Sigmoid colon (tissue), 7 donors: ENCODE measurements around the gene ZNF532. TPM values are rescaled to one million over a fixed set of nuclear protein-coding genes. Genes with fewer than 3 reads are reported as not detected.

ENCODE experiments used
- DNase-seq: peaks from one replicate; pipeline ENCODE4 v3.0.0-alpha.2; 2019
- H3K27ac ChIP-seq, 4 donors: fragments of 200-600 bp; sonication (generic); one replicate each; pipeline ENCODE4 v1.5.1; 2016 to 2019; ENCODE audit warnings: mild to moderate bottlenecking in 1 of 4
- H3K27me3 ChIP-seq, 3 donors: fragments of 200-600 bp; sonication (generic); one replicate each; pipeline ENCODE4 v1.5.1; 2019; ENCODE audit warnings: mild to moderate bottlenecking in 1 of 3
- H3K36me3 ChIP-seq, 4 donors: fragments of 200-600 bp; sonication (generic); one replicate each; pipeline ENCODE4 v1.5.1; 2016 to 2019
- H3K4me1 ChIP-seq, 4 donors: fragments of 200-600 bp; sonication (generic); one replicate each; pipeline ENCODE4 v1.5.1; 2017 to 2019
- H3K4me3 ChIP-seq, 4 donors: fragments of 200-600 bp; sonication (generic); one replicate each; pipeline ENCODE4 v1.5.1; 2017 to 2019; ENCODE audit warnings: mild to moderate bottlenecking in 2 of 4, moderate library complexity in 1 of 4
- H3K9me3 ChIP-seq, 4 donors: fragments of 200-600 bp in 3 of 4; sonication (generic) in 3 of 4; one replicate each; pipeline versions ENCODE4 v1.5.1 to v1.6.1; 2013 to 2019
- CTCF ChIP-seq, 4 experiments: fragments of 450-650 bp in 3 of 4; fragments of 200-600 bp in 1 of 4; IDR thresholded peaks; one replicate each; pipeline ENCODE4 v1.5.1; 2016 to 2019; ENCODE audit warnings: antibody characterized with exemption in 4 of 4, mild to moderate bottlenecking in 3 of 4, moderate library complexity in 2 of 4
- EP300 ChIP-seq, 4 donors: sonication (generic); formaldehyde crosslinking; IDR thresholded peaks; one replicate each; pipeline ENCODE4 v1.6.1; 2017; ENCODE audit warnings: antibody characterized with exemption in 4 of 4
- POLR2A ChIP-seq, 2 donors: fragments of 450-650 bp; IDR thresholded peaks; one replicate each; pipeline ENCODE4 v1.6.1; 2016; ENCODE audit warnings: antibody characterized with exemption in 2 of 2, mild to moderate bottlenecking in 2 of 2, moderate library complexity in 2 of 2
- POLR2AphosphoS5 ChIP-seq, 4 donors: sonication (generic); formaldehyde crosslinking; IDR thresholded peaks; one replicate each; pipeline ENCODE4 v1.6.1; 2017; ENCODE audit warnings: antibody characterized with exemption in 4 of 4
- WGBS, 2 donors: extraction: QIAGEN DNeasy Blood & Tissue Kit; methylation state at CpG; one replicate each; pipeline ENCODE4 v1.1.7; 2013; 5-methylcytosine and 5-hydroxymethylcytosine counted together
- intact Hi-C: fragments of 100-400 bp; cut with DNase I; formaldehyde crosslinking; loops from one replicate; pipeline ENCODE4 v1.15.1; 2023
- polyA plus RNA-seq, 3 donors: library from polyadenylated mRNA; stranded (reverse); fragments of 200-250 nt; gene quantifications; one replicate each; pipeline ENCODE4 v1.2.3, GENCODE V29; 2013
- total RNA-seq, 4 donors: library from RNA; depleted of rRNA; stranded (reverse); fragments of >200 nt; gene quantifications; one replicate each; pipeline ENCODE4 v1.1.0, GENCODE V29; 2016
- donor health status: healthy with polysubstance abuse.
- donor health status: Bipolar disorder and iron deficiency.
- donor health status: healthy.

ZNF532 gene
- total and polyA plus RNA-seq, 7 donors = 1.4 to 104 (median 71.0) TPM

DNA sequence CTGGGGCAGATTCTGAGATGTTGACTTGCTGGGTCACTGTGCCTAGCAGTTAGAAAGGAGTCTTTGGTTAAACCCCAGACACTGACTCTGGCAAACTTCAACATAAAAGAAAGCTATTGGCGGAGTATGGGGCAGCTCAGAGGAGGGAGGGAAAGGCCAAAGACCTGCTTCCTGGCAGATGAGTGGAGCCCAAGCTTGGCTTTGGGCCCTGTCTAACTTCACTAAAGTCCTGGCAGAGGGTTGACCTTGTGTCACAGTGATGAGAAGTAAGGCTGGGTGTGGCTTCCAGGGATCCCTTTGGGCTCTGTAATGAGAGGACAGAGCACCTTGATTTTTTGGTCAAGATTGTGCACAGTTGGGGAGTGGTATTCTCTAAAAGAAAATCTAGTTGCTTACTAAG, 145.2 kb downstream of the ZNF532 start:
- no peak for TF ChIP-seq POLR2A (IDR thresholded peaks at IDR 0.05)
- no peak for TF ChIP-seq CTCF (IDR thresholded peaks at IDR 0.05)
- no peak for TF ChIP-seq POLR2AphosphoS5 (IDR thresholded peaks at IDR 0.05)
- TF ChIP-seq EP300 (IDR thresholded peaks at IDR 0.05) = no peak
- Histone ChIP-seq H3K4me3 (no peak overlapping the region), H3K27me3 (no peaks in the 10 kb centered on the region), H3K36me3 (no peaks in the 10 kb centered on the region), H3K27ac (no peak overlapping the region), H3K9me3 (no peaks in the 10 kb centered on the region), H3K4me1 (no peaks in the 10 kb centered on the region)
- 94 to 98% methylated on average over 1 of the region's 1 CpG for WGBS, 2 donors
- no peak for DNase-seq
- intact Hi-C loops = no loop called here

- no peaks in the 10 kb centered on the region for H3K36me3 ChIP-seq
- H3K4me3 ChIP-seq = no peak overlapping the region
- no peaks in the 10 kb centered on the region for H3K4me1 ChIP-seq
- no peak for DNase-seq
- intact Hi-C loops = no loop called here
- no peak for TF ChIP-seq POLR2AphosphoS5 (IDR thresholded peaks at IDR 0.05)
- H3K9me3 ChIP-seq = no peaks in the 10 kb centered on the region
- WGBS, 2 donors = 54 to 83% methylated on average over 4 of the region's 4 CpGs
- H3K27me3 ChIP-seq = no peaks in the 10 kb centered on the region
- no peak overlapping the region for H3K27ac ChIP-seq
Measured at GRCh38 chr18:59011289-59011688, 146.6 kb downstream of the ZNF532 start.

GRCh38 chr18:59011786-59012185, 147.1 kb downstream of the ZNF532 start:
- TF ChIP-seq POLR2AphosphoS5 (IDR thresholded peaks at IDR 0.05) = no peak
- TF ChIP-seq POLR2A (IDR thresholded peaks at IDR 0.05) = no peak
- no peak for TF ChIP-seq EP300 (IDR thresholded peaks at IDR 0.05)
- TF ChIP-seq CTCF (IDR thresholded peaks at IDR 0.05) = no peak
- 83 to 84% methylated on average over 5 of the region's 5 CpGs for WGBS, 2 donors
- no peak for DNase-seq
- intact Hi-C loops = no loop called here
- H3K9me3 ChIP-seq = no peaks in the 10 kb centered on the region
- H3K4me3 ChIP-seq = no peak overlapping the region
- no peaks in the 10 kb centered on the region for H3K4me1 ChIP-seq
- no peaks in the 10 kb centered on the region for H3K36me3 ChIP-seq
- H3K27ac ChIP-seq = no peak overlapping the region
- H3K27me3 ChIP-seq = no peaks in the 10 kb centered on the region

GRCh38 chr18:59012815-59013705, 148.4 kb downstream of the ZNF532 start:
- DNase-seq = no peak
- WGBS, 2 donors = 70 to 73% methylated on average over 6 of the region's 6 CpGs
- H3K9me3 ChIP-seq = no peaks in the 10 kb centered on the region
- H3K36me3 ChIP-seq = no peaks in the 10 kb centered on the region
- intact Hi-C loops = no loop called here
- no peaks in the 10 kb centered on the region for H3K4me1 ChIP-seq
- no peak overlapping the region for H3K27ac ChIP-seq
- H3K4me3 ChIP-seq = no peak overlapping the region
- TF ChIP-seq POLR2A (IDR thresholded peaks at IDR 0.05) (no peak), POLR2AphosphoS5 (IDR thresholded peaks at IDR 0.05) (no peak), CTCF (IDR thresholded peaks at IDR 0.05) (no peak), EP300 (IDR thresholded peaks at IDR 0.05) (no peak)
- H3K27me3 ChIP-seq = no peaks in the 10 kb centered on the region

- no peaks in the 10 kb centered on the region for H3K27me3 ChIP-seq
- WGBS, 2 donors = 85 to 97% methylated on average over 2 of the region's 2 CpGs
- no peak for DNase-seq
- TF ChIP-seq POLR2AphosphoS5 (IDR thresholded peaks at IDR 0.05) = no peak
- H3K9me3 ChIP-seq = peaks cover 0 to 5% (median 0%) of the 10 kb centered on the region in 4 donors
- H3K4me1 ChIP-seq = no peaks in the 10 kb centered on the region
- intact Hi-C loops = no loop called here
- H3K36me3 ChIP-seq = no peaks in the 10 kb centered on the region
- H3K27ac ChIP-seq = no peak overlapping the region
- no peak overlapping the region for H3K4me3 ChIP-seq
Measured at GRCh38 chr18:59013744-59014143, 149.1 kb downstream of the ZNF532 start.
